GM04504 (cell line): Measurements from ENCODE around the gene ETV5.
"Not testable (repeated sequence)": the region's sequence is repeated elsewhere in the genome, so short reads cannot be mapped to it uniquely, and the experiment has no call there.

Experiments used
- DNase-seq: peaks from one replicate; pipeline ENCODE4 v3.0.0-alpha.2; 2012; ENCODE audit warnings: low read depth

The ETV5 gene

GRCh38 chr3:186021673-186022362 lies 87.1 kb downstream of the ETV5 start:
- peak; percentile 88 for DNase-seq

- DNase-seq = not testable (repeated sequence)
Observed at GRCh38 chr3:186021250-186021649, 87.6 kb downstream of the ETV5 start.

- not testable (repeated sequence) for DNase-seq
Observed at GRCh38 chr3:186019288-186019687, 89.6 kb downstream of the ETV5 start.

- DNase-seq = no peak
Observed at GRCh38 chr3:186014866-186015265, 94.0 kb downstream of the ETV5 start.

- no peak for DNase-seq
Observed at GRCh38 chr3:186013312-186013711, 95.6 kb downstream of the ETV5 start.

GRCh38 chr3:186012137-186012536 lies 96.8 kb downstream of the ETV5 start:
- no peak for DNase-seq

GRCh38 chr3:186004671-186005070 lies 104.2 kb downstream of the ETV5 start:
- DNase-seq = no peak

GRCh38 chr3:186004209-186004608 lies 104.7 kb downstream of the ETV5 start:
- DNase-seq = no peak

GRCh38 chr3:186003610-186004009 lies 105.3 kb downstream of the ETV5 start:
- no peak for DNase-seq

- no peak for DNase-seq
Observed at GRCh38 chr3:186002884-186003472, 105.9 kb downstream of the ETV5 start.

- no peak for DNase-seq
Observed at GRCh38 chr3:186001842-186002241, 107.0 kb downstream of the ETV5 start.

GRCh38 chr3:185999221-185999620 lies 109.7 kb downstream of the ETV5 start:
- no peak for DNase-seq

- DNase-seq = no peak
Observed at GRCh38 chr3:185998136-185998535, 110.8 kb downstream of the ETV5 start.

GRCh38 chr3:185997130-185997529 lies 111.8 kb downstream of the ETV5 start:
- DNase-seq = no peak
